OCI-LY7 (cell line): ENCODE data around the gene TMX1. TPM values are rescaled to one million over a fixed set of nuclear protein-coding genes. Genes with fewer than 3 reads are reported as not detected.

ENCODE experiments used
- BruUV-seq: library from RNA; stranded (reverse); fragments of 400-500 nt; replicated peaks from 2 replicates; lab custom pipeline; 2021; lab: Mats Ljungman, UMichigan
- CTCF ChIA-PET: fragments of 300-600 bp; sonication (Branson Sonifier 250); formaldehyde crosslinking; loops from one replicate; lab custom pipeline; 2022; ENCODE audit warnings: antibody characterized with exemption; ENCODE audit not compliant: unreplicated experiment; lab: Charles Lee
- POLR2A ChIA-PET: fragments of 300-600 bp; sonication (Branson Sonifier 250); formaldehyde crosslinking; loops from one replicate; lab custom pipeline; 2022; ENCODE audit warnings: antibody characterized with exemption; lab: Charles Lee
- DNase-seq: peaks from one replicate; pipeline ENCODE4 v3.0.0-alpha.2; 2015; ENCODE audit warnings: low spot score
- H2AFZ ChIP-seq: fragments of 200-600 bp; sonication (generic), shearing (Covaris generic); 2 replicates; pipeline ENCODE4 v1.6.1; 2014; ENCODE audit warnings: mild to moderate bottlenecking, antibody characterized with exemption, low read length, moderate library complexity
- H3K27ac ChIP-seq: fragments of 200-600 bp; sonication (generic); 2 replicates; pipeline ENCODE4 v1.5.1; 2014; ENCODE audit warnings: mixed run types, low read depth, mild to moderate bottlenecking, moderate library complexity, low read length, inconsistent platforms; ENCODE audit not compliant: poor library complexity, severe bottlenecking
- H3K36me3 ChIP-seq: fragments of 200-600 bp; sonication (generic); 2 replicates; pipeline ENCODE4 v1.6.1; 2014; ENCODE audit warnings: mild to moderate bottlenecking, antibody characterized with exemption, low read length, moderate library complexity, mixed read lengths; ENCODE audit not compliant: insufficient read depth
- H3K4me1 ChIP-seq: fragments of 200-600 bp; sonication (generic); 2 replicates; pipeline ENCODE4 v1.5.1; 2014; ENCODE audit warnings: mild to moderate bottlenecking, low read length; ENCODE audit not compliant: insufficient read depth, poor library complexity, severe bottlenecking
- H3K4me2 ChIP-seq: fragments of 200-600 bp; sonication (generic); 2 replicates; pipeline ENCODE4 v1.6.1; 2014; ENCODE audit warnings: mild to moderate bottlenecking, low read length
- H3K4me3 ChIP-seq: fragments of 200-600 bp; sonication (generic); 2 replicates; pipeline ENCODE4 v1.5.1; 2014; ENCODE audit warnings: mild to moderate bottlenecking, low read depth, low read length; ENCODE audit not compliant: poor library complexity, severe bottlenecking
- H3K79me2 ChIP-seq: fragments of 200-600 bp; sonication (generic); 2 replicates; pipeline ENCODE4 v1.6.1; 2016; ENCODE audit warnings: low read depth, mild to moderate bottlenecking, low read length, moderate library complexity, mixed read lengths; ENCODE audit not compliant: insufficient read depth
- H3K9me2 ChIP-seq: fragments of 200-600 bp; sonication (generic); 2 replicates; pipeline ENCODE4 v1.6.1; 2016; ENCODE audit warnings: mild to moderate bottlenecking, low read length, mixed read lengths; ENCODE audit not compliant: insufficient read depth
- H3K9me3 ChIP-seq: fragments of 200-600 bp; sonication (generic); 2 replicates; pipeline ENCODE4 v1.6.1; 2014; ENCODE audit warnings: mild to moderate bottlenecking, mixed run types, low read length, mixed read lengths
- H4K20me1 ChIP-seq: fragments of 200-600 bp; sonication (generic); 2 replicates; pipeline ENCODE4 v1.6.1; 2014; ENCODE audit warnings: mild to moderate bottlenecking, antibody characterized with exemption, low read length, moderate library complexity, mixed read lengths; ENCODE audit not compliant: insufficient read depth
- CTCF ChIP-seq: fragments of 200-600 bp; sonication (generic); conservative IDR thresholded peaks from 2 replicates; pipeline ENCODE4 v1.5.1; 2014; ENCODE audit warnings: mild to moderate bottlenecking, antibody characterized with exemption, low read length, moderate library complexity, mixed read lengths
- EZH2phosphoT487 ChIP-seq: fragments of 200-600 bp; sonication (generic); IDR thresholded peaks from 2 replicates; pipeline ENCODE4 v1.6.1; 2018; ENCODE audit warnings: low read depth, borderline replicate concordance, mild to moderate bottlenecking, mixed run types, antibody characterized with exemption, low read length, moderate library complexity, mixed read lengths
- intact Hi-C: fragments of 100-400 bp; cut with micrococcal nuclease; formaldehyde crosslinking; loops from one replicate; pipeline ENCODE4 v1.10.0; 2022; ENCODE audit not compliant: unreplicated experiment
- total RNA-seq, 2 experiments: library from RNA; depleted of rRNA in 1 of 2; stranded (reverse); fragments of >200 nt in 1 of 2; shearing (Covaris generic) in 1 of 2; gene quantifications; 2 replicates each; pipeline ENCODE4 v1.2.3, GENCODE V29; 2014 to 2022

Gene TMX1
- total RNA-seq, 2 experiments from 2014 or later: 34.3 to 59.0 TPM

GRCh38 chr14:51258788-51259187 is 18.7 kb downstream of the TMX1 start:
- Histone ChIP-seq H3K4me2 (no peak overlapping the region), H3K36me3 (peaks cover 64% of the 10 kb centered on the region), H3K4me1 (no peaks in the 10 kb centered on the region), H3K9me2 (no peaks in the 10 kb centered on the region), H3K9me3 (peaks cover 7% of the 10 kb centered on the region), H2AFZ (no peak overlapping the region), H3K27ac (no peak overlapping the region), H4K20me1 (peaks cover 4% of the 10 kb centered on the region; the same call in 1 of the 2 replicates), H3K4me3 (no peak overlapping the region), H3K79me2 (no peaks in the 10 kb centered on the region)
- no TSS peak for BruUV-seq
- ChIA-PET POLR2A (no interaction called here), CTCF (no interaction called here)
- intact Hi-C loops: no loop called here
- no peak for DNase-seq
- no peak for TF ChIP-seq CTCF
- no peak for TF ChIP-seq EZH2phosphoT487

GRCh38 chr14:51260225-51260624 is 20.2 kb downstream of the TMX1 start:
- BruUV-seq: no TSS peak
- CTCF ChIA-PET: no interaction called here
- POLR2A ChIA-PET: interaction anchor here (0.7 kb wide), 3 partner anchors 14 to 876 kb away, joined by 3 read pairs; no protein-coding TSS in a partner anchor

More at GRCh38 chr14:51260225-51260624, 20.2 kb downstream of the TMX1 start:
- Histone ChIP-seq H3K9me2 (no peaks in the 10 kb centered on the region), H3K4me3 (no peak overlapping the region), H3K4me1 (no peaks in the 10 kb centered on the region), H2AFZ (no peak overlapping the region), H3K27ac (no peak overlapping the region), H3K36me3 (peaks cover 55% of the 10 kb centered on the region), H4K20me1 (peaks cover 4% of the 10 kb centered on the region; the same call in 1 of the 2 replicates), H3K4me2 (no peak overlapping the region), H3K9me3 (peaks cover 7% of the 10 kb centered on the region), H3K79me2 (no peaks in the 10 kb centered on the region)
- DNase-seq: no peak
- intact Hi-C loops: no loop called here
- TF ChIP-seq CTCF: no peak
- no peak for TF ChIP-seq EZH2phosphoT487
